Coronary artery (tissue), 2 donors: ENCODE results near the gene GFI1.

Experiments
- DNase-seq: peaks from one replicate; pipeline ENCODE4 v3.0.0-alpha.2; 2017; ENCODE audit warnings: low spot score
- H3K27ac ChIP-seq, 2 donors: fragments of 200-600 bp; sonication (generic); one replicate each; pipeline ENCODE4 v1.5.1; 2016 to 2019
- H3K4me3 ChIP-seq: fragments of 200-600 bp; sonication (generic); 2 replicates; pipeline ENCODE4 v1.5.1; 2016; ENCODE audit warnings: mild to moderate bottlenecking, moderate library complexity
- CTCF ChIP-seq: fragments of 200-600 bp; sonication (generic); IDR thresholded peaks from one replicate; pipeline ENCODE4 v1.5.1; 2019; ENCODE audit warnings: antibody characterized with exemption

The GFI1 gene

GRCh38 chr1:92511541-92511940 lies 24.8 kb upstream of the GFI1 start:
- no peak overlapping the region for H3K4me3 ChIP-seq
- TF ChIP-seq CTCF = no peak
- DNase-seq = no peak
- H3K27ac ChIP-seq = no peak overlapping the region

- Histone ChIP-seq H3K27ac (no peak overlapping the region), H3K4me3 (no peak overlapping the region)
- no peak for DNase-seq
- TF ChIP-seq CTCF = no peak
Measured at GRCh38 chr1:92509619-92510018, 22.9 kb upstream of the GFI1 start.

GRCh38 chr1:92505015-92505692 lies 18.4 kb upstream of the GFI1 start:
- no peak for DNase-seq

GRCh38 chr1:92504291-92505014 lies 17.7 kb upstream of the GFI1 start:
- Histone ChIP-seq H3K27ac (no peak overlapping the region), H3K4me3 (no peak overlapping the region)
- TF ChIP-seq CTCF = no peak
- DNase-seq = no peak

More at GRCh38 chr1:92505015-92505692, 18.4 kb upstream of the GFI1 start:
- Histone ChIP-seq H3K4me3 (no peak overlapping the region), H3K27ac (no peak overlapping the region)
- no peak for TF ChIP-seq CTCF

GRCh38 chr1:92503926-92504285 lies 17.2 kb upstream of the GFI1 start:
- no peak overlapping the region for H3K4me3 ChIP-seq
- no peak for TF ChIP-seq CTCF
- DNase-seq = no peak
- no peak overlapping the region for H3K27ac ChIP-seq

GRCh38 chr1:92503043-92503925 lies 16.6 kb upstream of the GFI1 start:
- DNase-seq = no peak
- no peak for TF ChIP-seq CTCF
- Histone ChIP-seq H3K4me3 (no peak overlapping the region), H3K27ac (no peak overlapping the region)
